ENCODE results near the gene VMP1.

VMP1 gene

GRCh38 chr17:59874376-59874775 is 166.9 kb downstream of the VMP1 start:
- no peak overlapping the region for H3K4me3 ChIP-seq (ENCODE audit: low read length)
- no peak for TF ChIP-seq CTCF (conservative IDR thresholded peaks at IDR 0.05; ENCODE audit: low read depth, low read length)
- DNase-seq (ENCODE audit: low read depth), result no peak

- DNase-seq (ENCODE audit: low read depth), result no peak
- no peak overlapping the region for H3K4me3 ChIP-seq (ENCODE audit: low read length)
- no peak for TF ChIP-seq CTCF (conservative IDR thresholded peaks at IDR 0.05; ENCODE audit: low read depth, low read length)
Observed at GRCh38 chr17:59876107-59876506, 168.7 kb downstream of the VMP1 start.

- H3K4me3 ChIP-seq (ENCODE audit: low read length), result no peak overlapping the region
- DNase-seq (ENCODE audit: low read depth), result no peak
- TF ChIP-seq CTCF (conservative IDR thresholded peaks at IDR 0.05; ENCODE audit: low read depth, low read length), result no peak
Observed at GRCh38 chr17:59877965-59878364, 170.5 kb downstream of the VMP1 start.

GRCh38 chr17:59878624-59879023 is 171.2 kb downstream of the VMP1 start:
- TF ChIP-seq CTCF (conservative IDR thresholded peaks at IDR 0.05; ENCODE audit: low read depth, low read length), result no peak
- H3K4me3 ChIP-seq (ENCODE audit: low read length), result no peak overlapping the region
- DNase-seq (ENCODE audit: low read depth), result no peak

- no peak for DNase-seq (ENCODE audit: low read depth)
- no peak overlapping the region for H3K4me3 ChIP-seq (ENCODE audit: low read length)
Observed at GRCh38 chr17:59884861-59885260, 177.4 kb downstream of the VMP1 start.

GRCh38 chr17:59888145-59888750 is 180.8 kb downstream of the VMP1 start:
- DNase-seq (ENCODE audit: low read depth), result no peak
- no peak for TF ChIP-seq CTCF (conservative IDR thresholded peaks at IDR 0.05; ENCODE audit: low read depth, low read length)

More at GRCh38 chr17:59884861-59885260, 177.4 kb downstream of the VMP1 start:
- TF ChIP-seq CTCF (conservative IDR thresholded peaks at IDR 0.05; ENCODE audit: low read depth, low read length), result no peak

GRCh38 chr17:59890720-59891119 is 183.3 kb downstream of the VMP1 start:
- TF ChIP-seq CTCF (conservative IDR thresholded peaks at IDR 0.05; ENCODE audit: low read depth, low read length), result no peak
- no peak for DNase-seq (ENCODE audit: low read depth)
- no peak overlapping the region for H3K4me3 ChIP-seq (ENCODE audit: low read length)

More at GRCh38 chr17:59888145-59888750, 180.8 kb downstream of the VMP1 start:
- no peak overlapping the region for H3K4me3 ChIP-seq (ENCODE audit: low read length)
